AG09309 (cell line): Measurements from ENCODE around the gene APP.

ENCODE experiments used
- DNase-seq: peaks from one replicate; pipeline ENCODE4 v3.0.0-alpha.2; 2010; ENCODE audit warnings: low read depth
- H3K4me3 ChIP-seq: 2 replicates; pipeline ENCODE4 v1.5.1; 2011; ENCODE audit warnings: mild to moderate bottlenecking, low read depth, low read length, moderate library complexity; ENCODE audit not compliant: control insufficient read depth
- CTCF ChIP-seq: IDR thresholded peaks from 2 replicates; pipeline ENCODE4 v1.5.1; 2011; ENCODE audit warnings: mild to moderate bottlenecking, low read depth, low read length, inconsistent platforms; ENCODE audit not compliant: insufficient read depth, control insufficient read depth; ENCODE audit errors: missing control alignments

Gene APP

DNA sequence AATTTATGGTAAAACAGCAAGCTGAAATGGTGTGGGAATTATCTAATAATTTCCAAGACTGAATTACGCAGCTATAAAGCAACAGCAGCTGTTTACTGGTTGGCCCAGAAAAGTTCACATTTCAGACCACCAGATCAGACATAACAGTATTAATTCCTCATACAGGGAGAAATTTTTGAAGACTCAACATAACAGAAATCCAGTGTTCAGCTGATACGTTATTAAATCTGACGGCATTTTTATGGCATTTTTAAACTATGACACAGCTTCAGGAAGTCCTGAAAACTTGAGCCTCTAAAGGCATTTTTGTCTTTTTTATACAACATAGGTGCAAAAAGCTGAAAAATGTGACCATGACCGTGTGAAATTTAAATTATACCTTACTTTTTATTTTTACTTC lies 91.2 kb downstream of the APP start:
- TF ChIP-seq CTCF, result no peak
- no peak for DNase-seq
- no peak overlapping the region for H3K4me3 ChIP-seq

DNA sequence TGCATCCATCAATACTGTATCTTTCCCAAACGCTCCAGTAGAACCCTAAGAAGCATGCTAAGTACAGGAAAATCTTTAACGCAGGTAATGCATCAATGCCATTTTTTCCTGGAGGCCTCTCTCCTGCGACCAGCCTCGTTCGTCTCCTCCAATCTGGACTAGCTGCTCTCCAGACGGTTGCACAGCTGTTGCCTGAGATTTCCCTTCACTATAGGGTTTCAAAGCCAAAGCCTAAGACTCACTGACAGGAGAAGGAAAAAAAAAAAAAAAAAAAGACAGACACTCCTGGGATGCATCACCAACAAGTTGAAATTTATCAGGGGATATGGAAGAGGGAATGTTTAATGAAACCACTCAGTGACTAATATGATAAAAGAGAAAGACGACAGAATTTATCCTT lies 93.0 kb downstream of the APP start:
- no peak for TF ChIP-seq CTCF
- H3K4me3 ChIP-seq, result no peak overlapping the region
- no peak for DNase-seq

DNA sequence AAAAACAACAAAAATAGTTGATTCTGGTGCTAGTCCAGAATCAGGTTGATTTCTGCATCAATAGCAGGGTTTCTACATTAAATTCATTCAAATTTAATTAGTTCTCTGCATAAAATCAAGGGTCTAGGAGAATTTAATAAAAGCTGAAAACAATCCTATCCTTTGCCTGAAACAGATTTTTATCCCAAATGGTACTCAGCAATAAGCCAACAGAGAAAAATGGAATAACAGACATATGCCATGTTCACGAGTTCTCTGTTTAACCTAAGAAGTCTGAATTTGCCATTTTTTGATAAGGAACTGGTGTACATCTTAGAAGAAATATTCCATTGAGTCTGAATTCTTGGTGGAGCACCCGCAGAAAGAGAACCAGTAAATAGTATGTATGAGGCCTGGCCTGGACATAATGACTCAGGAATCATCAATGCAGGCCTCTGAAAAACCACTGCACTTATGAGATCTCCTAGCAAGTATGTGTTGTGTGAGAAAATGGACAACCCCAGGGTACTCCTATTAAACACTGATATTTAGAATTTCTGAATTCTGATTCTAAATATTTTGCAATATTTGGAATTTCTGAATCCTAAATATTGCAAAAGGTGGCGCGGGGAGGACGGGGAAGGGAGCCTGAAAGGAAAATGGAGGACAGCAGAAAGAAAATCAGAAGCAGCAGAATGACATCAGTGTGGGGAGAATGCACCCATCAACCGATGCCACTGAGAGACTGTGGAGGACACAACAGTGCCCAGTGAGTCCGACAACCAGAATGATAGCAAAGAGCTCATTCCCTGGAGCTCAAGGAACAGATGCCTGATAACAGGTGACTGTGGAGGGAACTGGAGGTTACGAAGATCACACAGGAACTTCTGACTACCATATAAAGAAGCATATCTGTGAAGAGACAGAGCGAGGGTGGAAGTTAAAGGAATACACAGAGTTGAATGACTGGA lies 97.6 kb downstream of the APP start:
- H3K4me3 ChIP-seq, result no peak overlapping the region
- TF ChIP-seq CTCF, result no peak
- peak; percentile 56 for DNase-seq

DNA sequence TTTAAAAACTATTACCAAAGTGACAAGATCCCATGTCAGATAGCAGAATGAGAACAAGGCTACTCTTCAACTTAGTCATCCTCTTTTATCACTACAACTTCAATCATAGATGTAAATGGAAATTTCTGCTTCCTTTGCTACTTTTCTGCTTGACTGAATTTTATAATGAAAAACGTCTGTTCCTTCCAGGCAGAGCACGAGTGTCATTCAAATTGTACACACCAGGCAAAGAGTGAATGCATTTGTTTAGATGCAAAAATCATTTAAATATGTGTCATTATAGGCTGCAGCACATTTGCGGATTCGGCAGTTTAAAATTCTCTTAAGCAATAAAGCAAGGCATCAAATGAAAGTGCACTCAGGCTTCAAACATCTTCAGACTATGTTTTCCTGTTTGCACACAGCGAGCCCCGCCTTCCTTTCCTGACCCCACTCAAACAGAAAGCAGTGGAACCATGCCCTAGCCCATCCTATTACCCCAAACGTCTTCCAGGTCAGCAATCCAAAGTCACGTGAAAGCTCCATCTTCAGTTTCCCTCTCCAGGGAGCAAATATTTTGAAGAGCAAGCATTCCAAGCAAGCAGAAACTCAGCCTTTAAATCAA lies 99.6 kb downstream of the APP start:
- H3K4me3 ChIP-seq, result peak overlapping the region; percentile 1
- no peak for TF ChIP-seq CTCF
- peak; percentile 16 for DNase-seq

DNA sequence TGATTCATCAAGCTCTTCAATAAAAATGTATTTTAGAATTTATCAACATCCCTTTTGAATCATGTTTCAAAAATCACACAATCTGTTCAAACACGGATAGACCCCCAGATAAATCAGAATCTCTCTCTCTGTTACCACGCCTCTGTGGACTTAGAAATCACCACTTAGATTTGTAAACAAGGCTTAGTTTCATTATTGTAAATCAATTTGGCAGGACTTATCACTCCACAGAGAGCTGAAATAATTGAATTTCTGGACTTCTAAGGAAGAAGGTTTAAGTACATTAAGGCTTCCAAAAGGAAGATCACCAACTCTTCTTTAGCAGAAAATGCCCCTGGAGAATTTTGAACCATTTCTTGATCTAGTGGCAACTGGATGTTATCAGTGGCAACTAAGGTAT lies 100.4 kb downstream of the APP start:
- H3K4me3 ChIP-seq, result no peak overlapping the region
- no peak for TF ChIP-seq CTCF
- no peak for DNase-seq

DNA sequence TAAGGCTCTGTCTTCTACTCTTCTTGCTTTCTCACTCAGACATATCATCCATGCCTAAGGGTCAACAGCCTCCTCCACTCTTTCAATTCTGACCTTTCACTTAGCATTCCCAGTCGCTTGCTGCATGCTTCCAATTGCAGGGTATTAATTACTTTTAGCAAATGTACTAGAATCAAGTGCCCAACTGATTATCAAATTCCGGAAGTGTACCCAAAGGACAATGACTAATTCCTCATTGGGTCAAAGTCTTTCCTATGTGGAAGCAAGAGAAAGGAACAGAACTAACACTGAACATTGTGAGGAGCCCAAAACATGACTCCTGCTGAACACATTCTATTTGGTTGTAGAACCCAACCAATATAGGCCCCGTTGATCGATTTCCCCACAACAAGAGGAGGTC lies 101.8 kb downstream of the APP start:
- no peak for TF ChIP-seq CTCF
- DNase-seq, result no peak
- H3K4me3 ChIP-seq, result no peak overlapping the region
